ENCODE data around the gene DRAXIN.

DNA sequence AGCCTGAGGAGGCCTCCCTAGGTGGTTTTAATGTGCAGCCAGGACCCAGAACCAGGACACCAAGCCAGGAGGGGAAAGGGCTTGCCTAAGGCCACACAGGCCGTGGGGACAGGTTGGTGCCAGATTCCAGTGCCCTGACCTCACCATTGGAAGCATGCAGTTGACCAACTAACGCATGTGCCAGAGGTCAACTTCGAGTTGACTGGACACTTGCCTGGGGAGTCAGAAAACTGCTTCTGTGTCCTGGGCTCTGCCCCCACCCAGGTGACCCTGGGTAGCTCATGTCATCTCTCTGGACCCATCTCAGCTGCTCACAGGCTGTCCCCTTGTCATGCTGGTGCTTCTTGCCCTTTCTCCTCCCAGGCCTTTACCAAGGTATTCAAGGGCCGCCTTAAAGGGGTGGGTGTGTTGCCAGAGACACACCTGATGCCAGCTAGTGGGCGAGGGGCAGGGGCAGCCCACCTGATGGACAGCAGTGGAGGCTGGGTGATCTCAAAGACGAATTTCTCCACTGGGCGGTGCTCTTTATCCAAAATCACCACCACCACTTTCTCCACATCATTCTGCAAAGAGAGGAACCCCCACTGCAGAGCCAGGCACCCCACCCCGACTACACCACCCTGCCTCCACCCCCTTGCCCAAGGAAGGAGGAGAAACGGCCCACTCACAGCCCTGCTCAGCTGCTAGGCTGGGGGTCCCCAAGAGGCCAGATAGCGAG, 15.0 kb upstream of the DRAXIN start:
- TF ChIP-seq, protein P1, sequence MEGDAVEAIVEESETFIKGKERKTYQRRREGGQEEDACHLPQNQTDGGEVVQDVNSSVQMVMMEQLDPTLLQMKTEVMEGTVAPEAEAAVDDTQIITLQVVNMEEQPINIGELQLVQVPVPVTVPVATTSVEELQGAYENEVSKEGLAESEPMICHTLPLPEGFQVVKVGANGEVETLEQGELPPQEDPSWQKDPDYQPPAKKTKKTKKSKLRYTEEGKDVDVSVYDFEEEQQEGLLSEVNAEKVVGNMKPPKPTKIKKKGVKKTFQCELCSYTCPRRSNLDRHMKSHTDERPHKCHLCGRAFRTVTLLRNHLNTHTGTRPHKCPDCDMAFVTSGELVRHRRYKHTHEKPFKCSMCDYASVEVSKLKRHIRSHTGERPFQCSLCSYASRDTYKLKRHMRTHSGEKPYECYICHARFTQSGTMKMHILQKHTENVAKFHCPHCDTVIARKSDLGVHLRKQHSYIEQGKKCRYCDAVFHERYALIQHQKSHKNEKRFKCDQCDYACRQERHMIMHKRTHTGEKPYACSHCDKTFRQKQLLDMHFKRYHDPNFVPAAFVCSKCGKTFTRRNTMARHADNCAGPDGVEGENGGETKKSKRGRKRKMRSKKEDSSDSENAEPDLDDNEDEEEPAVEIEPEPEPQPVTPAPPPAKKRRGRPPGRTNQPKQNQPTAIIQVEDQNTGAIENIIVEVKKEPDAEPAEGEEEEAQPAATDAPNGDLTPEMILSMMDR (IDR thresholded peaks at IDR 0.05 in 4 of 5, conservative IDR thresholded peaks at IDR 0.05 in 1 of 5), result no peak
- no peak for TF ChIP-seq POLR2A (IDR thresholded peaks at IDR 0.05)
